Activated naive CD8-positive, alpha-beta T cell treated with anti-CD3 and anti-CD28 coated beads, Interleukin-2, amount 50 U/mL, for 24 hours (primary cell): ENCODE results near the gene OXGR1.
"Not testable (repeated sequence)": the region's sequence is repeated elsewhere in the genome, so short reads cannot be mapped to it uniquely, and the experiment has no call there.

Experiments used
- ATAC-seq: fragments of 150-1000 bp; cut with Tn5 transposase; one replicate; pipeline ENCODE4 v1.10.0; 2021
- DNase-seq: peaks from one replicate; pipeline ENCODE4 v3.0.0; 2021
- H3K27ac Mint-ChIP-seq: one replicate; pipeline ENCODE4 v1.8.0; 2021; ENCODE audit warnings: mild to moderate bottlenecking, mixed read lengths
- H3K27me3 Mint-ChIP-seq: one replicate; pipeline ENCODE4 v1.8.0; 2021; ENCODE audit warnings: mixed read lengths
- H3K36me3 Mint-ChIP-seq: one replicate; pipeline ENCODE4 v1.8.0; 2021; ENCODE audit warnings: low read depth, mixed read lengths
- H3K4me1 Mint-ChIP-seq: one replicate; pipeline ENCODE4 v1.8.0; 2021; ENCODE audit warnings: mixed read lengths
- H3K4me3 Mint-ChIP-seq: one replicate; pipeline ENCODE4 v1.8.0; 2021; ENCODE audit warnings: mild to moderate bottlenecking, moderate library complexity, mixed read lengths
- H3K9me3 Mint-ChIP-seq: one replicate; pipeline ENCODE4 v1.8.0; 2021; ENCODE audit warnings: mixed read lengths

The OXGR1 gene

DNA sequence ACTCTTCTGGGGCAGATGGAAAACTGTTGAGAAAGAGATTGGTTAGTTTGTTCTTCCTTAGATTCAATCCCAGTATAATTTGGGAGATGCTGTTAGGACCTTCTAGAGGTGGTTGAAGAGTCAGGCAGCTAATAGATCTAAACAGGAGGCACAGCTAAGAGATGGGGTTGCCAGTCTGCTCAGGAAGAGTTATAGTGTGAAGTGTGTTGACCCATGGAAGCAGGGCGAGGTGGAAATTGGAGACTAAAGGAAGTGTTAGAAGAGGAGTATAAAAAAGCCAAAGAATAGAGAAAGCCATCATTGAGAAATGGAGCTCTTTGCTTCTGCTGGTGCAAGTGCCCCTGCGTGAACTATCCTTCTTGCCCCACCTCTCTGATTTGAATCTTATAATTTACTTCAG, 3.8 kb upstream of the OXGR1 start:
- DNase-seq (no peak), ATAC-seq (no peak)
- Mint-ChIP-seq H3K9me3 (no peaks in the 10 kb centered on the region), H3K4me1 (peaks cover 7% of the 10 kb centered on the region), H3K27ac (no peak overlapping the region), H3K4me3 (no peak overlapping the region), H3K27me3 (peaks cover 45% of the 10 kb centered on the region), H3K36me3 (peaks cover 1% of the 10 kb centered on the region)

DNA sequence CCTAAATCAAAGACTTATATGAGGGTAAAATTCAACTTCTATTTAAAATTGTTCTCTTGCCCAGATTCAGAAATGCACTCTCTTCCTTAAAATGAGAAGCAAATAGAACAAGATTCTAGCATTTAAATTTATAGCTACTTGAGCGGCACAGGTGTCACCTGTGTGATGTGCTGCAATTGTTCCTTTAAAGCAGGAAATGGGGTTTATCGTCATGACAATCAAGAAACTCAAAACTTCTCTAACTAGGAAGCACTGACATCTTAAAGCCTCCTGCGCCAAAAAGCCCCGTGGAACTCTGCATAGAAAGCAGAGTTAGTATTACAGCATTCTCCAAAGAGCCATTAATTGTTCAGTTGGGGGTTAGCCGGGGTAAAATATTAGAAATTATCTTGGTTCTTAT, 2.6 kb upstream of the OXGR1 start:
- Mint-ChIP-seq H3K9me3 (peaks cover under 1% of the 10 kb centered on the region), H3K4me1 (peaks cover 3% of the 10 kb centered on the region), H3K4me3 (no peak overlapping the region), H3K27ac (no peak overlapping the region), H3K36me3 (peaks cover 1% of the 10 kb centered on the region), H3K27me3 (peaks cover 48% of the 10 kb centered on the region)
- DNase-seq (no peak), ATAC-seq (no peak)

DNA sequence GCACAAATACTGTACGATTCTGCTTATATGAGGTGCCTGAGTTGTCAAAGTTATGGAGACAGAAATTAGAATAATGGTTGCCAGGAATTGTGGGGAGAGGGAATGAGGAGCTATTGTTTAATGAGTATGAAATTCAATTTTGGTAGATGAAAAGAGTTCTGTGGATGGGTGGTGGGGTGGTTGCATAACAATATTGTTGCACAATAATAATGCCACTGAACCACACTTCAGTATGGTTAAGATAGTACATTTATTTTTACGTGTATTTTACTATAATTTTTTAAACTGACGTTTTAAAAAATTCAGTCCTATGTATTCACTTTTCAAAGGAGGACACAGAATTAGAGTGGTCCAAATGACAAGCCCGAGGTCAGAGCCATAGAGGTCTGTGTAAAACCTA, 1.8 kb upstream of the OXGR1 start:
- Mint-ChIP-seq H3K4me1 (peaks cover 3% of the 10 kb centered on the region), H3K27ac (no peak overlapping the region), H3K4me3 (no peak overlapping the region), H3K27me3 (peaks cover 49% of the 10 kb centered on the region), H3K9me3 (peaks cover 5% of the 10 kb centered on the region), H3K36me3 (no peaks in the 10 kb centered on the region)
- DNase-seq (no peak), ATAC-seq (no peak)

DNA sequence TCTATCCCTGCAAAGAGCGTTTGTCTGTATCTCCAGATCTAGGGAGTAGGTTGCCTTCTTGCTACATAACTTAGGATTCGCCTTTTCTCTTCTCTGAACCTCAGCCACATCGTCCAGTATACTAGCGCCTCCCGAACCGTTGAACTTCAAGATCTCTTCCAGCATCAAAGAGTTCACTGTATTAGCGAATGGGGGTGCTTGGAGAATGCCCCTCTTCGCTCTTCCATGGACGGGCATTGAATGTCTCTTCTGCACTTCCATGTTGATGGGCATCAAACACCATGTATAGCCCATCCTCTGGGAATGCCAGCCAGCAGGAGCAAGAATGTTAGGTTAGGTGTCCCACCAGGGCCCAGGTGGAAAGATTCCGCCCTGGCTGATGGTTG, 575 bp upstream of the OXGR1 start:
- DNase-seq = no peak
- H3K9me3 Mint-ChIP-seq = peaks cover 5% of the 10 kb centered on the region
- H3K27ac Mint-ChIP-seq = no peak overlapping the region
- no peaks in the 10 kb centered on the region for H3K36me3 Mint-ChIP-seq
- H3K27me3 Mint-ChIP-seq = peaks cover 44% of the 10 kb centered on the region
- no peak overlapping the region for H3K4me3 Mint-ChIP-seq
- H3K4me1 Mint-ChIP-seq = peaks cover 3% of the 10 kb centered on the region
- ATAC-seq = no peak

DNA sequence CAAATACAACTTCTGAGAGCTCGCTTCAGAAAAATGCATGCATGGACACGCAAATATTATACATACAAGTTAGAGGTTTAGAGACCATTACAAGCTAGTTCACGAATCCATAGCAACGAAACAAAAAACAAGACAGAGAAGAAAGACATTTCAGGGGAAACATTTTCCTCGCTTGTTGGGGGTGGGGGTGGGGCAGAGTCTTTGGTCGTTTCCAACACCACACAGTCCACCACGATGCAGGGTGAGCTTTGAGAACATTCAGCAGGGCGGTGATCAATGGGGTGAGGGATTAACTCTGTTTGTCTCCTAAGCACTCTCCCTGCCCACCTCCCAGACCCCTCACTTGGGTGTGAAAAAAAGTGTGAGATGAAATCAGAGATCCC, 651 bp downstream of the OXGR1 start:
- Mint-ChIP-seq H3K27ac (no peak overlapping the region), H3K27me3 (peaks cover 37% of the 10 kb centered on the region), H3K4me3 (no peak overlapping the region), H3K4me1 (peaks cover 3% of the 10 kb centered on the region), H3K36me3 (no peaks in the 10 kb centered on the region), H3K9me3 (peaks cover 5% of the 10 kb centered on the region)
- ATAC-seq (no peak), DNase-seq (no peak)

DNA sequence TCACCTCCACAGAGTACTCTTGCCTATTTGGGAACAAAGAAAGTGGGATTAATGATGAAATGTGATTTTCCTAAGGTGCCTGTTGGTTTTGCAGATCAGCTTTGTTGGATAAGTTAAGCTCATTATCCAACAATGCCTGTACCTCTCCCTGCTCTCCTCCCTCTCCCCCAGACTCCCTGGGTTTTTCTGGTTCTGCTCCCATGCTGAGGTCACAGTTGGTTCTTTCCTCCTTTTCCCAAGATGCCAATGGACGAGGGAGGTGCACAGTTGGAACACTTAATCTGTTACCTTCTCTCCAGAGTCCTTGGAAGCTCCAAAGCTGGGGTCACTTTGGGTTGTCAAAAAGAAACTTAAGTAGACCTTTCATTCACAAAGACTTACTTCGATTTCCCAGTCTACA, 1.6 kb downstream of the OXGR1 start:
- no peaks in the 10 kb centered on the region for H3K36me3 Mint-ChIP-seq
- peaks cover 3% of the 10 kb centered on the region for H3K4me1 Mint-ChIP-seq
- H3K9me3 Mint-ChIP-seq = peaks cover 5% of the 10 kb centered on the region
- H3K4me3 Mint-ChIP-seq = no peak overlapping the region
- no peak for DNase-seq
- H3K27ac Mint-ChIP-seq = no peak overlapping the region
- H3K27me3 Mint-ChIP-seq = peaks cover 37% of the 10 kb centered on the region
- no peak for ATAC-seq

DNA sequence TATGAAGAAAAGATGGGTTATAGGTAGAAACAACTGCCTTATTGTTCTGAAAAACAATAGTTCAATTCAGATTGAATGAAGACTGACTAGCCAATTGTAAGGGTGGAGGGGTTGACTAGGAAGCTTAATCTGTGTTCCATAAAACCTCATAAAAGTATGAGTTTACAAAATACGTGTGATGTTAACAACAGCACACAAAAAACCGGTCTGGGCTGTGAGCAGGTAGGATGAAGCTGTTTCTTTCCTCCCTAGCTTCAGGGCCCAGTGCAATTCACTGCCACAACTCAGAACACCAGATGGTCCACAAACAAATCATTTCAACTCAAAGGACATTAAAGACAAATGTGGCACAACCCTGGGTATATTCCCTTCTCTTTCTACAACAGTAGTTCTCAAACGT, 3.2 kb downstream of the OXGR1 start:
- Mint-ChIP-seq H3K4me3 (no peak overlapping the region), H3K36me3 (no peaks in the 10 kb centered on the region), H3K9me3 (peaks cover 5% of the 10 kb centered on the region), H3K27ac (no peak overlapping the region), H3K4me1 (peaks cover 3% of the 10 kb centered on the region), H3K27me3 (peaks cover 36% of the 10 kb centered on the region)
- ATAC-seq (no peak), DNase-seq (no peak)

DNA sequence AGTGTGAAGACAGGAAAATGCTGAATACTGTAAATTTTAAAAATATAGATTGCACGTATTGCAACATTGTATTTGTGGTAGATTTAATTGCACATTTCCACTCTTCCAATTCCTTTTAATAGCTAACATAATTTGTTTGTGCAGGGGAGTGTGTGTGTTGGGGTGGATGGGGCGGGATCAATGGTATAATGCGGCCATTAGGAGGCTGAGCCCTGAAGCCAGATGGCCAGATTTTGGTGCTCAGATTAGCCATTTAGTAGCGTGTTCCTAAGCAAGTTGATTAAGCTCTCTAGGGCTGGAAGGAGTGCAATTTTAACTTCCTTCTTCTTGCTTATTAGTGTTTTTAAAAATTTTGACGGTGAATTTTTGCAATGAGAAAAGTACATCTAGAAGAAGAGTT, 5.8 kb downstream of the OXGR1 start:
- Mint-ChIP-seq H3K4me3 (no peak overlapping the region), H3K9me3 (peaks cover 5% of the 10 kb centered on the region), H3K4me1 (peaks cover 7% of the 10 kb centered on the region), H3K27me3 (peaks cover 17% of the 10 kb centered on the region), H3K27ac (no peak overlapping the region), H3K36me3 (no peaks in the 10 kb centered on the region)
- DNase-seq = no peak
- no peak for ATAC-seq

DNA sequence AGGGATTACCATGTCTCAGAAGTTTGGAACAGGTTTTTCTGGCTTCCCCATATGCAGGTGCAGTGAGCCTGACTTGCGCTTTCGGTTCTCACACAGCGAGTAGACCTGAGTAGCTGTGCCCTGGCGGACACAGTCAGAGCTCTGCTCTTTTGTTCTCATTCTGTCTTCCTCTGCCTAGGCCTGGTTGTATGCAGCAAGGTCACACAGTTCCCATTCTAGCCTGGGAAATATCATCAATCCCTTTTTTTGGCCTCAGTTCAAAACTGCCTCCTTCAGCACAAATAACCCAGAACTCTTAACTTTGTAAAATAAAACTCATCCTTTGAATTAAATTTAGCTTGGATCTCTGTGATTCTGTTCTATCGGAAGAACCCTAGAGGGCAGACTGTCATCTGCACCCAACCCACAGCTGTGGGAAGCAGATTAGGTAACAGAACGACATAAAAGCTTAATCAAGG, 10.2 kb downstream of the OXGR1 start:
- Mint-ChIP-seq H3K4me1 (peaks cover 13% of the 10 kb centered on the region), H3K4me3 (no peak overlapping the region)
- ATAC-seq = peak; percentile 66

DNA sequence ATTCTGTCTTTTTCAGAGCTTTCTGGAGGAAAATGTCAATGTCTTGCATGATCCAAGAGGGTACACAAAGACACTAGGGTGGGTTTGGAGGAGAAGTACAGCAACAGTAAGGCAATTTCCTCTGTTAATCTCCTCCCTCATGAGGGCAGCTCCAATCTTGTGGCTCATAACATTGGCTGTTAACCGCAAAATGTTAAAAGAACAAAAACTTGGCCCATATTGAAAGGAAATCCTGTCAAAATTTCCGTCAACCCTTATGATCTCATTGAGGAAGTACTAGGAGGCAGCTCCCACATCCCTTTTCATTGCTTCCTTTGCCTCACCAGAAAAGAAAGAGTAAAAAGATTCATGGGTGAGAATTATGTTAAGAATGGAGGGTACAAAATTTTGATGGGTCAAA, 11.6 kb downstream of the OXGR1 start:
- peaks cover 13% of the 10 kb centered on the region for H3K4me1 Mint-ChIP-seq
- H3K4me3 Mint-ChIP-seq = no peak overlapping the region
- H3K27me3 Mint-ChIP-seq = peaks cover 5% of the 10 kb centered on the region
- DNase-seq = no peak
- peak; percentile 20 for ATAC-seq
- H3K36me3 Mint-ChIP-seq = no peaks in the 10 kb centered on the region
- H3K27ac Mint-ChIP-seq = no peak overlapping the region
- peaks cover 12% of the 10 kb centered on the region for H3K9me3 Mint-ChIP-seq

More for the DNA sequence above, 10.2 kb downstream of the OXGR1 start:
- DNase-seq = no peak
- H3K9me3 Mint-ChIP-seq = peaks cover 9% of the 10 kb centered on the region
- no peaks in the 10 kb centered on the region for H3K36me3 Mint-ChIP-seq
- peaks cover 5% of the 10 kb centered on the region for H3K27me3 Mint-ChIP-seq
- no peak overlapping the region for H3K27ac Mint-ChIP-seq

DNA sequence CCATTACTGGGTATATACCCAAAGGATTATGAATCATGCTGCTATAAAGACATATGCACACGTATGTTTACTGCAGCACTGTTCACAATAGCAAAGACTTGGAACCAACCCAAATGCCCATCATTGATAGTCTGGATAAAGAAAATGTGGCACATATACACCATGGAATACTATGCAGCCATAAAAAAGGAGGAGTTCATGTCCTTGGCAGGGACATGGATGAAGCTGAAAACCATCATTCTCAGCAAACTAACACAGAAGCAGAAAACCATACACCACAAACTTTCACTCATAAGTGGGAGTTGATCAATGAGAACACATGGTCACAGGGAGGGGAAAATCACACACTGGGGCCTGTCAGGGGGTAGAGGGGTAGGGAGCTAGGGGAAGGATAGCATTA, 14.4 kb downstream of the OXGR1 start:
- H3K4me1 Mint-ChIP-seq = peaks cover 13% of the 10 kb centered on the region
- H3K4me3 Mint-ChIP-seq = not testable (repeated sequence)
- peaks cover 12% of the 10 kb centered on the region for H3K9me3 Mint-ChIP-seq

DNA sequence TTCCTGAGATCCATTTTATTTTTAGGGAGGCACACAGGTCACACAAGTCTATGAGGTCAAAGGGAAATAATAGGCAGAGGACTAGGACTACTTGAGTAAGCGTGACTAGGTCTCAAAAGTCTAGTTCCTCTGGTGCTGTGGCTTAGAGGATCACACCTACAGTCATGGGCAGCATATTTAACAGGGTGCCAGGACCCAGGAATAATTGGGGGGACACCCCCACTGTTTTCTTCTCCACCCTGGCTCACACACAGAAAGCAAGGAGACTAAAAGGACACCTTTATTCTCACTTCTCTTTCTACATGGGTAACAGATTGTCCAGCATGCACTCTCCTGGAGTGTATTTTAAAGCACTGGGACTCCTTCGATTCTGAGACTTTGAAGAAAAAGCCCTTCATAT, 26.2 kb downstream of the OXGR1 start:
- DNase-seq (no peak), ATAC-seq (no peak)
- Mint-ChIP-seq H3K27ac (no peak overlapping the region), H3K36me3 (peaks cover 2% of the 10 kb centered on the region), H3K27me3 (peaks cover 3% of the 10 kb centered on the region), H3K9me3 (peaks cover 35% of the 10 kb centered on the region), H3K4me1 (no peaks in the 10 kb centered on the region), H3K4me3 (no peak overlapping the region)

More for the DNA sequence above, 14.4 kb downstream of the OXGR1 start:
- ATAC-seq, H3K27me3 Mint-ChIP-seq, H3K27ac Mint-ChIP-seq, H3K36me3 Mint-ChIP-seq, DNase-seq: not testable (repeated sequence)

DNA sequence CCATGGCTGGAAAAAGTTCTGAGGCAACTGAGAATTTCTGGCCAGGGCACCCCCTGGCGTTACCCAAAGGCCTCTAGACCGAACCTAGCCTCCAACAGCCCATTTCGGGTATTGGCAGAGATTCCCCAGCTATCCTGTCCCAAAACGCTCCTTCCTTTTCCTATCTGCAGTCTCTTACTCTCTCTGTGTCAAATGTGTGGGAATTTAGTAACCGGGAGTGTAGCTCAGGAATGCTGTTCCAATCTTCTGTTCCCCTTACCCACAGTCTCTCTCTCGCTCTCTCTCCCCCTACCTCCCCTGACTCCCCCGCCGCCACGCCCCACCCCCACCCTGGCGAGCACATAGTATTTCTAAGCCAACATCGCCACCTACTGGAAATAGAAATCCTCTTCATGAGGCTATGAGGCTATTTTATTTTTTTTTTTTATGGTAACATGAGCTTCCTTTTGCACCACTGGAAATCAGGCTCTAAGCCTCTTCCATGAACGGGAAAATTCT, 27.0 kb downstream of the OXGR1 start:
- Mint-ChIP-seq H3K27ac (no peak overlapping the region), H3K4me1 (no peaks in the 10 kb centered on the region), H3K36me3 (peaks cover 2% of the 10 kb centered on the region), H3K9me3 (peaks cover 37% of the 10 kb centered on the region), H3K27me3 (no peaks in the 10 kb centered on the region), H3K4me3 (no peak overlapping the region)
- DNase-seq = no peak
- ATAC-seq = no peak

DNA sequence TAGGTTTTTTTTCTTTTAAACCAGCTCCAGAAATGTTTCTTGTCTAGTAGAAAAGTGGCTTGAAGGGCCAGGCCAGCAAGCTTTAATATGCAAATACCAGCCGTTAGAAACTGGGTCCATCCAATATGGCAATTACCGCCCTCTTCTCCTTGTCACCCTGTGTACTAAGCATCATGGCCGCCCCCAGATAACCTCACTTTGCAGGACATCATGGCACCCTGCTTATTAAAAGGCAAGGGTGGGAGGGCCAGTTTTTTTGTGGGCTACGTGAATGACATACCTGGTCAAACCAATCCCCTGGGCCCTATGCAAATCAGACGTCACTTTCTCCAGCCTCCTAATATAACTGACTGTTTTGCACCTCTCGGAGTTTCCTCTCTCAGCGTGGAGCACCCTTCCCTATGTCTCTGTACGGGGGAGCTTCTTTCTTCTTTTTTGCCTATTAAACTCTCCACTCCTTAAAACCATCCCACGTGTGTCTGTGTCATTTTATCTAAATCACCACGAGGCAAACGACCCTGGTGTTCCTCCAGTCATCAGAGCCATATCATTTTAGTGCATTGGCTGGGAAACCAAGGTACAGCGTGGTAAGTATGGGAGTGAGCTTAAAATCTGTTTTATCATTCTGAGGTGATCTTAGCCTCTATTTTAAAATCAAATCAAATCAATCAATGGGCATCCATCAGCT, 27.7 kb downstream of the OXGR1 start:
- Mint-ChIP-seq H3K4me1 (no peaks in the 10 kb centered on the region), H3K9me3 (peaks cover 37% of the 10 kb centered on the region), H3K27me3 (no peaks in the 10 kb centered on the region), H3K4me3 (no peak overlapping the region), H3K27ac (no peak overlapping the region), H3K36me3 (peaks cover 2% of the 10 kb centered on the region)
- DNase-seq (no peak), ATAC-seq (no peak)

DNA sequence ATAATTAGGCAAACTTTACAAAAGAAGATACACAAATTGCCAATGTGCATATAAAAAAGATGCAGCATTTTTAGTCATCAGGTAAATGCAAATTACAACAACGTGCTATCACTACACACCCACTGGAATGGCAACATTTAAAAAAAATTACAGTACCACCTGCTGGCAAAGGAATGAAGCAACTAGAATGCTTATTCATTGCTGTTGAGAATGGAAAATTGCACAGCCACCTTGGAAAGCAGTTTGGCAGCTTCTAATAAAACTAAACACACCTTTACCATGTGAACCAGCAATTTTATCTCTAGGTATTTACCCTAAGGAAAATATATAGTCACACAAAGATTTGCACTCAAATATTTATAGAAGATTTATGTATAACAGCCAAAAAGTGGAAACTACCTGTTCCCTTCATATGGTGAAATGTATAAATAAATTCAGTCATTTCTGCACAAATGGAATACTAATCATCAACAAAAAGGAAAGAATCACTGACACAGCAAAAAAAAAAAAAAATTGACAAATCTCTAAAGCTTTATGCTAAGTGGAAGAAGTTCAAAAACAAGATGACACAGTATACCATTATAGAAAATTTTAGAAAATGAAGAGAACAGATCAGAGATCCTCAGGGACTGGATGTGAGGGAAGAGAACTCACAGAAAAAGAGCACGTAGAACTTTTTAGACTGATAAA, 30.3 kb downstream of the OXGR1 start:
- Mint-ChIP-seq H3K36me3 (peaks cover 2% of the 10 kb centered on the region), H3K27me3 (no peaks in the 10 kb centered on the region), H3K27ac (no peak overlapping the region), H3K4me3 (no peak overlapping the region), H3K9me3 (peaks cover 23% of the 10 kb centered on the region), H3K4me1 (no peaks in the 10 kb centered on the region)
- DNase-seq (no peak), ATAC-seq (no peak)
